Measurements from ENCODE around the gene ELAVL1. TPM values are rescaled to one million over a fixed set of nuclear protein-coding genes. Genes with fewer than 3 reads are reported as not detected.
"Not testable (repeated sequence)": the region's sequence is repeated elsewhere in the genome, so short reads cannot be mapped to it uniquely, and the experiment has no call there.

The ELAVL1 gene
- total RNA-seq, 1 donor from 2014 or later = 37.4 TPM

- peaks cover 2% of the 10 kb centered on the region for H3K27me3 ChIP-seq (ENCODE audit: control insufficient read depth, insufficient read depth, low read length)
- no peak overlapping the region for H3K4me3 ChIP-seq (ENCODE audit: low read depth, low read length)
- TF ChIP-seq CTCF (IDR thresholded peaks at IDR 0.05; ENCODE audit: insufficient read depth, low read length, severe bottlenecking) = no peak
- DNase-seq (ENCODE audit: low read depth) (no peak), FAIRE-seq (no peak)
- peaks cover 6% of the 10 kb centered on the region for H3K36me3 ChIP-seq (ENCODE audit: control insufficient read depth, insufficient read depth, low read length)
These were observed 86.6 kb downstream of the ELAVL1 start for GRCh38 chr19:7918615-7919421.

GRCh38 chr19:7918062-7918614 is 87.3 kb downstream of the ELAVL1 start:
- H3K4me3 ChIP-seq (ENCODE audit: low read depth, low read length) = peak overlapping the region; percentile 49
- H3K27me3 ChIP-seq (ENCODE audit: control insufficient read depth, insufficient read depth, low read length); FAIRE-seq; H3K36me3 ChIP-seq (ENCODE audit: control insufficient read depth, insufficient read depth, low read length); DNase-seq (ENCODE audit: low read depth): not testable (repeated sequence)

GRCh38 chr19:7917267-7918061 is 88.0 kb downstream of the ELAVL1 start:
- Histone ChIP-seq H3K36me3 (ENCODE audit: control insufficient read depth, insufficient read depth, low read length) (peaks cover 4% of the 10 kb centered on the region), H3K27me3 (ENCODE audit: control insufficient read depth, insufficient read depth, low read length) (peaks cover 2% of the 10 kb centered on the region), H3K4me3 (ENCODE audit: low read depth, low read length) (peak overlapping the region; percentile 49)
- FAIRE-seq (no peak), DNase-seq (ENCODE audit: low read depth) (no peak)
- peak; percentile 78 for TF ChIP-seq CTCF (IDR thresholded peaks at IDR 0.05; ENCODE audit: insufficient read depth, low read length, severe bottlenecking)

DNA sequence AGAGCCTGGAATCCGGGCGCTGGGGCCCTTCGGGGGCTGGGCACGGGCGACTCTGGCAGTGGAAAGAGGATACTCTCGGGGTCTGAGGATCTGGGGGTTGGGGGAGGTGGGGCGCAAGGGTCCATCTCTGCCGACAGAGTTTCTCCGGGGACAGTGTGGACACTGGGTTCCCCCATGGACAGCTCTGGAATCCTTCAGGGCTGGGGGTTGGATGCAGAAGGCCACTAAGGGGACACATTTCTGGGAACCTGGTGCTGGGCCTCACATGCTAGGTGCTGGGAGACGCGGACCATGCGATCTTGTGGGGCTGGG is 88.5 kb downstream of the ELAVL1 start:
- peaks cover 2% of the 10 kb centered on the region for H3K27me3 ChIP-seq (ENCODE audit: control insufficient read depth, insufficient read depth, low read length)
- peak overlapping the region; percentile 49 for H3K4me3 ChIP-seq (ENCODE audit: low read depth, low read length)
- TF ChIP-seq CTCF (IDR thresholded peaks at IDR 0.05; ENCODE audit: insufficient read depth, low read length, severe bottlenecking) = no peak
- no peak for DNase-seq (ENCODE audit: low read depth)
- no peak for FAIRE-seq
- peaks cover 5% of the 10 kb centered on the region for H3K36me3 ChIP-seq (ENCODE audit: control insufficient read depth, insufficient read depth, low read length)

DNA sequence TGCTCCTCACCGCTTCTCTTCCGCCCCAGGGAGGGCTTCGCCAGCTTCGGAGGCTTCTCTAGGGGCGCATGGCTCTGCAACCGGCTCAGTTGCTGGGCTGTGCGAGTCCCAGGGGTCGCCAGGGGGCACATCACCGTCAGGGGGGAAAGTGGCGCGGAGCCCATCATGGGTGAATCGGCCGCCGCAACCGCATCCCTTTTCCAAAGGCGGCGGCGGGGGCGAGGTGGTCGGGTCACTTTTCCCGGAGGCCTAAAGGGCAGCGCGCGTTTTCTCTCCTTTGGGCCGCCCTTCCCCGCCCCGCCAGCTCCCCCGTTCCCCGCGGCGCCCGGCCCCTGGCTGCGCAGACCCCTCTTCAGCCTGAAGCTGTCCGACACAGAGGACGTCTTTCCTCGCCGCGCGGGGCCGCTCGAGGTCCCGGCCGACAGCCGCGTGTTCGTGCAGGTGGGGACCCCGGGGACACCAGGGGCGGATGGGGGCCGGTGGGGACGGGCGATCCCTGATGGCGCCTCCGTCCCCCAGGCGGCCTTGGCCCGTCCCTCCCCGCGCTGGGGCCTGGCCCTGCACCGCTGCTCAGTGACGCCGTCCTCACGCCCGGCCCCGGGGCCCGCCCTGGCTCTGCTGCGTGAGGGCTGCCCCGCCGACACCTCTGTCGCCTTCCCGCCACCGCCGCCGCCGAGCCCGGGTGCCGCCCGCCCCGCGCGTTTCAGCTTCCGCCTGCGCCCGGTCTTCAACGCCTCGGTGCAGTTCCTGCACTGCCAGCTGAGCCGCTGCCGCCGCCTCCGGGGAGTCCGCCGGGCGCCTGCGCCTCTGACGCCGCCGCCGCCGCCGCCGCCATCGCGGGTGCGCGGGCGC is 89.1 kb downstream of the ELAVL1 start:
- H3K4me3 ChIP-seq (ENCODE audit: low read depth, low read length) = peak overlapping the region; percentile 49
- H3K27me3 ChIP-seq (ENCODE audit: control insufficient read depth, insufficient read depth, low read length) = peaks cover 2% of the 10 kb centered on the region
- DNase-seq (ENCODE audit: low read depth) (no peak), FAIRE-seq (no peak)
- H3K36me3 ChIP-seq (ENCODE audit: control insufficient read depth, insufficient read depth, low read length) = peaks cover 2% of the 10 kb centered on the region
- no peak for TF ChIP-seq CTCF (IDR thresholded peaks at IDR 0.05; ENCODE audit: insufficient read depth, low read length, severe bottlenecking)

All from bronchial epithelial cell (primary cell).